AG08396 (cell line): ENCODE data around the gene VSTM4.

Experiments used
- DNase-seq: peaks from one replicate; pipeline ENCODE4 v3.0.0; 2012; ENCODE audit warnings: low spot score, mixed read lengths

Gene VSTM4

GRCh38 chr10:49116509-49117375 lies 1.4 kb upstream of the VSTM4 start:
- DNase-seq: no peak

GRCh38 chr10:49115796-49116508 lies 630 bp upstream of the VSTM4 start:
- DNase-seq: no peak

DNA sequence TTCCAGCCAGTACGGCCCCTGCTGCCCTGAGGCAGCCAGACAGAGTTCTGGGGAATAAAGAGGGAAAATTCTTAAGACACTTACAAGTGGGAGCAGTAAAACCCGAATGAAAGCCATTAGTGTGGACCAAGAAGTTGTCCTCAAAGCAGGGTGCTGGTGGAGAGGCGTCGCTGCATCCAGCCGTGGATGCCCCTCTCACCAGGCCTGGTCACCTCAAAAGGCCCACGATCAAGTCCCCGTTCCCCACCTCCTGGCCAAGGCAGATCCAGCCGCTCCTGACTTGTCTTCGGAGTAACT lies 656 bp downstream of the VSTM4 start:
- no peak for DNase-seq

GRCh38 chr10:49113741-49114141 lies 1.6 kb downstream of the VSTM4 start:
- DNase-seq: peak; percentile 51

- no peak for DNase-seq
These were observed 2.5 kb downstream of the VSTM4 start for GRCh38 chr10:49112851-49113250.

- no peak for DNase-seq
These were observed 3.2 kb downstream of the VSTM4 start for GRCh38 chr10:49112098-49112497.

- no peak for DNase-seq
These were observed 4.0 kb downstream of the VSTM4 start for GRCh38 chr10:49111320-49111698.

DNA sequence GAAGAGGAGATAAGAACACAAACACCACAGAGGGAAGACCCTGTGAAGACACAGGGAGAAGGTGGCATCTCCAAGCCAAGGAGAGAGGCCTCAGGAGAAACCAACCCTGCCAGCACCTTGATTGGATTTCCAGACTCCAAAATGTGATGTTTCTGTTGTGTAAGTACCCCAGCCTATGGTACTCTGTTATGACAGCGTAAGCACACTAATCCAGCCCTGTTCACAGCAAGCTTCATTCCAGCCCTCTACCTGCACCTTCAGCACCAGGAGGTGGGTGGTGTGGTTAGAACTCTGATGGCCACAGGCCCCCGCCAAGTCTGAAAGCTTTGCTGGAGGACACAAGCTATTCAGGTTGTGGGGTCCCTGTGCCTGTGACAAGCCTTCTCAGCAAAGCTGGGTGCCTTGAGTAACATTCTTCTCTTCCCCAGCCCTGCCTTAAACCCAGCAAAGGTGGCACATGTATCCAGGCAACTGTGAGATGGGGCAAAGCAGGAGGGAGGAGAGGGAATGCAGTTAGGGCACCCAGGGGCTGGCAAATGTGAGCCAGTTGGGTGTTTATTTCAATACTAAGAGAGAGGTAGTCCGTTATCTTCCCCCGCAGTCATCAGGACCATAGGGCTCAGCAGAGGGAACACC lies 4.5 kb downstream of the VSTM4 start:
- no peak for DNase-seq

DNA sequence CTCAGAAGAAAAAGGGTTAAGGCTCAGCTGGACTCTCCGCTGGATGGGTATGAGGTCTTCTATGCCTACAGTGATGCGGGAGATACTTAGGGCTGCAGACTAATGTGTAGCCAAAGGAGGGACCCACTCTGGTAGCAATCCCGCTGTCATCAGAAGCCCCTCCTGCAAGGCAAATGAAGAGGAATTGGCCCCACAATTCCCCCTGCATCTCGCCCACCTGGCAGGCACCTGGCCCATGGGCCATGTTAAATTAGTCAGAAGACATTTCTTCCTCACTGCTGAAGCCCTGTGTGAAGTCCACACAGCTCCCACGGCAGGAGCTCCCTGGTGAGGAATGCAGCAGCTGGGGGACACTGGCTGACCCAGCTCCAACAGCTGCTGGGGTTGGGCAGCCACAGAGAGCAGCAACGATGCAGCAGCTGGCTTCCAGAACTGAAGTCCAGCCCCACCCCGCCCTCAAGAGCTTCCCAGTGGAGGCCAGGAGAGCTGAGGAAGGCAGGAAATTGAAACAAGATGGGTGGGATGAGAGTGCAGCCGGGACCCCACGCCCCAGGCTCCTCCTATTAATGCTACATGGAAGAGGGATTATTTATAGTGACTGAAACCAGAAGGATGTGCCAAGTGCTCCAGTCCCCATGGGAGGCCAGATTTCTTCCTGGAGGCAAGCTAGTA lies 5.5 kb downstream of the VSTM4 start:
- peak; percentile 86 for DNase-seq

DNA sequence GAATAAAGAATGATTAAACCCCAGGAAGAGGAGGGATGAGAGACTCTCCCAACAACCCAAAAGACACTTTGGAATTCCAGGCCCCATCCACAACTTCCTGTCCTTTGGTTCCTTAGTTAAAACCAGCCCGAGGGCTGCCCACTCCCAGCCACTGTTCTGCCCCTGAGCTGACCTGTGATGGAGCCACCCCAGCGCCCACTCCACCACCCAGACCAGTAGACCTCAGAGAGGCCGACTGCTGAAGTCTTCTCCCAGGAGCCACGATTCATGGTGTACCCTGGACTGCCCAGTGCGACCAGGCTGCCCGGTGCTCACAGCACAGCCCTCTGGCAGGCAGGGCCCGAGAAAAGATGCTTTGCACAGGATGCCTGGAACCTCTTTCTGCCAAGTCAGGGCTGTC lies 6.7 kb downstream of the VSTM4 start:
- DNase-seq: no peak

- DNase-seq: no peak
These were observed 7.4 kb downstream of the VSTM4 start for GRCh38 chr10:49107887-49108267.

GRCh38 chr10:49107111-49107886 lies 8.0 kb downstream of the VSTM4 start:
- no peak for DNase-seq

DNA sequence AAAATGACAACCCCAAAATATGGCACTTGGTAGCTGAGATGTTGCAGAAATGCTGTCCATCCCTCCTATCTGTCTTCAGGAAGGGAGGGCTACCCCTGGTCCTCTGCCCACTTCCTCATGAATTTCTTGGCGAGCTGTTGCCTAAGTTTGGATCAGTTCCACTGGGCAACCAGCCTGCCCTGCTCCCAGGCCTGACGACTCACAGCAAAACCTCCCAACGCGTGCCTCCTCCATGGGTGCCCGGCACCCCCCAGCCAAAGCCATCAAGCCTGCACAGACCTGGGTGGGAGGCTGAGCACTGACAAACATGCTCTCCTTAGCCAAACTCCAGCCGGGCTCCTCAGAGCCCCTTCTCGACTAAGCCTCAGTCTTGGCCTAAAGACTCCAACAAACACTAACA lies 8.9 kb downstream of the VSTM4 start:
- DNase-seq: no peak

DNA sequence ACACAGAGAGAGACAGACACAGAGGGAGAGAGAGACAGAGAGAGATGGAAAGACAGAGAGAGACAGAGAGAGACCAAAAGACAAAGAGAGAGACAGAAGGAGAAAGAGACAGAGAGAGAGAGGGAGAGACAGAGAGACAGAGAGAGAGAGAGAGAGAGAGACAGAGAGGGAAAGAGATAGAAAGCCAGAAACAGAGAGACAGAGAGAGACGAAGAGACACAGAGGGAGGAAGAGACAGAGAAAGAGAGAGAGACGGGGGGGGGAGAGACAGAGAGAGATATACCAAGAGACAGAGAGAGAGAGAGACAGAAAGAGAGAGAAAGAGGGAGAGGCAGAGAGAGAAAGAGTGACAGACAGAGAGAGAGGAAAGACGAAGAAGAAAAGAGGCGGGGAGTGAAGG lies 10.2 kb downstream of the VSTM4 start:
- DNase-seq: no peak

DNA sequence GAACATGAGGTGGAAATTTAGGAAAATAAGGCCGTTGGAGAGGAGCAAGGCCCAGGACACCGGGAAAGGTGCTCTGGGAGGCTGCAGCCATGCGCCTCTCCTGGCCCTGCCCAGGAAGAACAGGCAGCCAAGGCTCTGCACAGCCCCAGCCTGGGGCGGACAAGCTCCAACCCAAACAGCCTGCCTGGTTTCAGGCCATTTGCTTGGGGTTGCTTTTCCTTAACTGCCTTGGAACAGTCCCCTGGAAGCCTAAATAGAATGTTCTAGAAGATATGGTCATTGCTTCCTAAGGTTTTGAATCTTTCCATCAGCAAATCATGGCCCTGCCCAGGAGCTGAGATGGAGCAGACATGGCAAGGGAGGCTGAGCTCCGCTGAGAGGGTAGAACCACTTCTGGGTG lies 11.0 kb downstream of the VSTM4 start:
- DNase-seq: no peak

DNA sequence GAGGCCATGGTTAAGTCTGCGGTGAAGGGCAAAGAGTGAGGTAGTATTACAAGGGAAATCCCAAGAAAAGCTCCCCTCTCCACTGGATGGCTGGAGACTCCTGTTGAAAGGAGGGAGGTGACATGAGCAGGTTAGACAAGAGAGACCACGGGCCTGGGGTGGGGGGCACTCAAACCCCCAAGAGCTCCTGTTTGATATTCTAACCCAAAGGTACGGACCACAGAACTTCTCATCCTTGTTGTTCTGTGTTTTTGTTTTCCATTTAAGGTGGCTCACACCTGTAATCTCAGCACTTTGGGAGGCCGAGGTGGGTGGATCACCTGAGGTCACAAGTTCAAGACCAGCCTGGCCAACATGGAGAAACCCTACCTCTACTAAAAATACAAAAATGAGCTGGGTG lies 11.6 kb downstream of the VSTM4 start:
- no peak for DNase-seq

GRCh38 chr10:49099046-49099445 lies 16.3 kb downstream of the VSTM4 start:
- no peak for DNase-seq

DNA sequence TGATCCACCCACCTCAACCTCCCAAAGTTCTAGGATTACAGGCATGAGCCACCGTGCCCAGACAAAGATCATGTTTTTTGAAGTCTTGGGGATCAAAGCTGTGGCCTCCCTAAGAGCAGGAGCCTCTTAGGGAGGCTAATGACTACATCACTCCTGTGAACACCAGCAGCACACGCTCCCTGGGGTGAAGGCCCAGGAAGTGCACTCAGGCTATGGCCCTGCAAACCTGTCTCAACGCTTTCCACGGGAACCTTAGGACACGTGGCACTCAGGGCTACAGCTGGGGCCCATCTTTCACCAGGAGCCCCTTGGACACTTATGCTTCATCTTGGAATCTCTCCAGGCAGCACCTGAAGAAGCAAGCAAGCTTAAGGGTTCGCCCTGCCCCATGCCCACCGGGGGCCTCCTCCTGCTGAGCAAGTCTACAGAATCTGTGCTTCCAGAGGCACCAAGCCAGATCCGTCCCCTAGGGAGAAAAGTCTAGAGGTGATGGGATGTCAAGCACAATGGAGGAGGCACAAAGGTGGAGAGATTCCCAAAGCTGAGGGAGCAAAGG lies 18.4 kb downstream of the VSTM4 start:
- DNase-seq: no peak

GRCh38 chr10:49094646-49095045 lies 20.7 kb downstream of the VSTM4 start:
- no peak for DNase-seq

- no peak for DNase-seq
These were observed 21.4 kb downstream of the VSTM4 start for GRCh38 chr10:49093922-49094321.

DNA sequence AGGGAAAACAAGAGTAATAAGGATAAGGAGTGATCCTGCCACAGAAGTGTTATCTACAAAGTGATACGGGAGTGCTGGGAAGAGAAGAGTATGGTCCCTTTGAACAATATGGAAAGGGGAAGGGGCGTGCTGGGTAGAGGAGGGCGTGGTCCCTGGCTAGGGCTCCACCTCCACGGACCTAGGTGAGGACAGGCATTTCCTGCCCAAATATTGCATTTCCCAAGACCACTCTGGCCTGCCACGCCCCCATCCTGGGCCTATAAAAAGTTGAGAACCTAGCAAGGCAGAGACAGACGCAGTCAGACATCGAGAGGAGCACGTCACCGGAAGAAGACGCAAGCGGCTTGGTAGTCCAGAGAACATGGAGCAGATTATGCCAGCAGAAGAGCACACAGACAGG lies 22.8 kb downstream of the VSTM4 start:
- DNase-seq: no peak
